GM12891 (cell line): Measurements from ENCODE around the gene CYFIP2.

ENCODE experiments used
- DNase-seq: peaks from one replicate; pipeline ENCODE4 v3.0.0; 2011; ENCODE audit warnings: low spot score; ENCODE audit not compliant: insufficient read length
- FAIRE-seq: peaks from 2 replicates; lab custom pipeline; 2011; peaks lifted over from hg19 to GRCh38; lab: Jason Lieb, UNC
- PAX5 ChIP-seq: IDR thresholded peaks from 2 replicates; pipeline ENCODE4 v1.6.1; 2011; ENCODE audit warnings: low read length, moderate library complexity, mild to moderate bottlenecking; ENCODE audit not compliant: insufficient read depth, severe bottlenecking
- POLR2A ChIP-seq: IDR thresholded peaks from 2 replicates; pipeline ENCODE4 v1.6.1; 2011; ENCODE audit warnings: low read depth, low read length, control low read depth
- POLR2AphosphoS5 ChIP-seq: IDR thresholded peaks from 2 replicates; pipeline ENCODE4 v1.6.1; 2011; ENCODE audit warnings: low read depth, low read length, control low read depth
- POU2F2 ChIP-seq: IDR thresholded peaks from 2 replicates; pipeline ENCODE4 v1.6.1; 2011; ENCODE audit warnings: low read depth, mild to moderate bottlenecking, control low read depth, low read length, moderate library complexity
- SPI1 ChIP-seq: IDR thresholded peaks from 2 replicates; pipeline ENCODE4 v1.6.1; 2011; ENCODE audit warnings: low read depth, low read length, control low read depth
- TAF1 ChIP-seq: IDR thresholded peaks from 2 replicates; pipeline ENCODE4 v1.6.1; 2011; ENCODE audit warnings: low read depth, low read length, control low read depth

Gene CYFIP2

DNA sequence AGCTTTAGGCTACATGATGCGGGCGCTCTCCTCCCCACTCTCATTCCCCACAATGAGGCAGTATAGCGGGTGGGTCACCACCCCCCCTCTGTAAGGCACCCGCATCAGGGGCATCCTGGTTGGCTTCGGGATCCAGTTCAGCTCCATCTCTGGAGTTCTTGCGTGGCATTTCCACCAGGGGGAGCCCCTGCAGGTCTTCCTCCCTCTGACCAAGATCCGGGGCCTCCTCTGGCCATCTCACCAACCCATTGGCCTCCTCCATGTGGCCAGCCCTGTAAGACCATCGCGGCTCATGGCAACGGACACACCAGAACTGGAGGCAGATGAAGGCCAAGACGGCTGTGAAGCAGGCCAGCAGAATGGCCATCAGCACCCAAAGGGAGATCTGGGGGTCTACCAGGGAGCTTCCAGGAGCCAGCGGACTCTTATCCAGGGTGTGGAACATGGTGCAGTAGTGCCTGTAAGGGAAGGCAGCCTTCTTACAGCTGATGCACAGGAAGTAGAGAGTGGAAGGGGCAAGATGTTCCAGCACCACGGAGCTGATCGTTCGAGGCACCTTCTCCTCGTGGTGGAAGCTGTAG is 77.0 kb downstream of the CYFIP2 start:
- peak; percentile 31 for DNase-seq
- TF ChIP-seq PAX5, result no peak
- TF ChIP-seq SPI1, result no peak
- TF ChIP-seq TAF1, result no peak
- TF ChIP-seq POLR2A, result no peak
- no peak for TF ChIP-seq POU2F2
- no peak for TF ChIP-seq POLR2AphosphoS5
- FAIRE-seq, result peak; percentile 63

DNA sequence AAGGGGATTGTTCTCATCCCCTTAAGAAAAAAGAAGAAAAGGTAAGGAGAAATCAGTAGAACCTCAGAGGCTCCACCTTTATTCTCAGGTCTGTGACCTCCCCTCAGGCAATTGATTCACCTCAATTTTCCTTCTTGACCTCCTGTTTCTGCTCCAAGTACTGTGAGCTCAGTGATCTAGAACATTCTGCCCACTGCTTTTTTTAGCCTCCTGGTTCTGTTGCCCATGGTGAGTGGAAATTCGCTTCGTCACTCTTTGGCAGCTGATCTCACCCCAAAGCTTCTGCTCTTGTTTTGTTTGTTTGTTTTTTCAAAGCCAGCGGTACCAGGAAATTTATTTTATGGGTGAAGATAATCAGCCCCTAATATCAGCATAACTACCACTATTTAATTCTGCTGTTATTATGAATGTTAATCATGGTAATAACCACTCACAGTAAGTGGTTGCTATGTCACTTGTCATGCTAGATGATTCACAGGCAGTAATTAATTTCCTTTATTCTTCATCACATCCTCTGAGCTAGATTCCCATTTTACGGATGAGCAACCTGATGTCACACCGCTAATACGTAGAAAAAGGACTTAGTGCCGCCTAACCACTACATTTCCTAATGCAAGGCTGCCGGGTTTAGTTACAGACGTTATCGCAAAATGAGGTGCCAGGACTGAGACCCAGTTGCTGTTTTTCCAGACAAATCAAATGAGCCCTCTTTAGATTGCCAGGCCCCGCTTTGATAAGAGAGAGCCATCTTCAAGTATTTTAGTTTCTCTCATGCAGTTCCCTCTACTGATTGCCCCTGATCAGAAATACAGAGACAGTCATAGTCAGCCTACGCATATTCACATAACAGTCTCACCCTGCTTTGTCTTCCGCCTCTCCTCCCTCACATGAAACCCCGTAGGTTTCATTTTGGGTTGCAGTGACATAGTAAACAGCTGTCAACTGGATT is 78.2 kb downstream of the CYFIP2 start:
- TF ChIP-seq POLR2AphosphoS5 (no peak), POU2F2 (no peak)
- FAIRE-seq, result no peak
- DNase-seq, result no peak

DNA sequence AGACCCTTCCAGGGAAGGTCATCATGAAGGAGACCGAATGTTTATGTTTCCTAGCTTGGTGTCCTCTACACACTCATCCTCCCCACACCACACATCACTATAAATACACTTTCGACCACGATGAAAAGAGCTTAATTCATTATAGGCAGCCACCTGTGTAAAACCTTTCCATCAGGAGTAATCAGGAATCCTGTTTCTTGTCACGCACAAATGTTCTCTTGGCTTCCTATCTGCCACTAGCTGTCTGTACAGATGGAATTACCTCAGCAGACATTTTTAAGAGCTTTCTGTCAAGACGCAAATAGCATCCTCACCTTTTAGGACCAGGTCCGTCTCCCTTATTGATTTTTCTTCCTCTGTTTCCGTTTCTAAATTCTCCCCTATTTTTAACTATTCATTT is 79.1 kb downstream of the CYFIP2 start:
- no peak for TF ChIP-seq SPI1
- no peak for TF ChIP-seq PAX5
- no peak for TF ChIP-seq POLR2AphosphoS5
- no peak for TF ChIP-seq TAF1
- TF ChIP-seq POLR2A, result no peak
- no peak for TF ChIP-seq POU2F2
- FAIRE-seq (no peak), DNase-seq (no peak)

- FAIRE-seq, result no peak
- no peak for TF ChIP-seq POLR2A
- no peak for TF ChIP-seq PAX5
- no peak for TF ChIP-seq SPI1
- TF ChIP-seq TAF1, result no peak
- no peak for TF ChIP-seq POU2F2
- TF ChIP-seq POLR2AphosphoS5, result no peak
- DNase-seq, result no peak
These were observed 79.6 kb downstream of the CYFIP2 start for GRCh38 chr5:157345485-157345884.

DNA sequence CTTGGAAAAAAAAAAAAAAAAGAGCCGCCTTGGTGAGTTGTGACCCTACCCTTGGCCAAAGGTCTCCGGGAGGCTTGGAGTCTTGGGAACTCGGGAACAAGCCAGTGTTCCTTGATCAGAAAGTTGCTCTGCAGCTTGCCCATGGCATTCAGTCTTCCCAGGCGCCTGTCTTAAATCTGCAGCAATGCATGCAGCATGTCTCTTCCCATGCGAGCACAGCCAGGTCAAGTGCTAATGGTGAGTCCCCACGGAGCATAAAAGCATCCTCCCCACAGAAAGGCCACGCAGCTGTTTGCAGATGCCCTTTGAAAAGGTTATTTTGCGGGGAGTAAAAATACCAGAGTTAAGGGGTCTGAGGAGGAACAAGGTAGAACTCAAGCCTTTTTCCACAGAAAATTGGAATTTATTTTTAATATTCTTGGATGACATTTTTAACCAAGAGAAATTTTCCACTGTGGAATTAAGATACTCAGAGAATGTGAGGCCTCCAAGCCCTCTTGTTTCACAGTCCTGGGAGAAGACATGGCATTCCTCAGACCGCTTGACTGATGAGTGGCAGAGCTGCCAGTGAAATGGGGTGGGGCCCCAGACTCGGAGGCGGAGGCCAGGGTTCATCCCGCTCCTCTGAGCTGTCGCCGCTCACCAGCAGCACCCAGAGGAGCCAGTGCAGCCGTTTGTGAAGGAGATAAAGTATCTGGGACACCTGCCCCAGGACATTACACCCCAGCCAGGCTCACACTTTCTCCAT is 81.6 kb downstream of the CYFIP2 start:
- DNase-seq (no peak), FAIRE-seq (no peak)
- TF ChIP-seq POLR2A (no peak), POLR2AphosphoS5 (no peak), SPI1 (no peak), POU2F2 (no peak), PAX5 (no peak), TAF1 (no peak)

DNA sequence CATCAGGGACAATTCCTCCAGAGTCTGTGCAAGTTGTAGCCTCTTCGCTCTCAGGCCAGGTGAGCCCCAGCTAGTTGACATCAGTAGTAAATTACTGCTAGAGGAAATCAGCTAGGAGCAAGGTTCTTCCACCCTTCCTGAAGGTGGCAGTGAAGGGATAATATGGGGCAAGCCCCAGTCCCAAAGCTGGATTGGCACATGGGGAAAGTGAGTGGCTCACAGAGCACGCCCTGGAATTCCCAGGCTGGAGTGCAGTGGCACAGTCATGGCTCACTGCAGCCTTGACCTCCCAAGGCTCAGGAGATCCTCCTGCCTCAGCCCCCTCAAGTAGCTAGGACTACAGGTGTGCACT is 82.1 kb downstream of the CYFIP2 start:
- no peak for TF ChIP-seq TAF1
- TF ChIP-seq POU2F2, result no peak
- no peak for TF ChIP-seq PAX5
- no peak for TF ChIP-seq POLR2A
- no peak for TF ChIP-seq POLR2AphosphoS5
- TF ChIP-seq SPI1, result no peak
- no peak for FAIRE-seq
- no peak for DNase-seq

DNA sequence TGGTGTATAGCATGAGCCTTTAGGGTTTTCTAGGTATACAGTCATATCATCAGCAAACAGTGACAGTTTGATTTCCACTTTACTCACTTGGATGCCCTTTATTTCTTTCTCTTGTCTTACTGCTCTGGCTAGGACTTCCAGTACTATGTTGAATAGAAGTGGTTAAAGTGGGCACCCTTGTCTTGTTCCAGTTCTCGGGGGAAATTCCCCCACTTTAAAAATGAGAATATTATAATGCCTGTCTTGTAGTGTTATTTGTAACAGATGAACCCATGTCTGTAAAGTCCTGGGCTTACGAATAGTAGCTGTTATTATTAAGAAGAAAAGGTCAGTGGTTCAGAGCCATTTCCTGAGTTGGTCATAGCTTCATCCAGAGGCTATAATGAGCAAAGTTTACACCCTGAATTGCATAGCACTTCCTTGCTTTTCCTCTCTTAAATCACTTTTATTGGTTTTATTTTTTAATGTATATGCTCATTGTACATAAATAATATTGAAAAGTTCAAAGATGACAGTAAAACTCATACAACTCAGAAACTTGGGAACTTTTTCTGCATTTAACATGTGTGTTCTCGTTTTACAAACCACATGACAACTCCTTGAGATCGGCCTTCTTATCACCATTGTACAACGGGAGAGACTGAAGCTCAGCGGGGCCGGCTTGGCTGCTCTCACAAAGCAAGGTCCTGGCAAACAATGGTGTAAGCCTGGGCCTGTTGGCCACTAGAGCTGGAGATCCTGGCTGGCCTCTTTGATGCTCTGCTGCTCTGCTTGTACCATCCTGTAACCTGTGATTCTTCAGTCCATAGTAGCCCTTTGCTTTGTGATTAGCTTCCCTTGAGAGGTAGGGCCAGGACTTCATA is 85.2 kb downstream of the CYFIP2 start:
- TF ChIP-seq POU2F2 (no peak), TAF1 (no peak), POLR2AphosphoS5 (no peak), POLR2A (no peak), PAX5 (no peak), SPI1 (no peak)
- no peak for DNase-seq
- no peak for FAIRE-seq

GRCh38 chr5:157351802-157352092 is 85.8 kb downstream of the CYFIP2 start:
- no peak for DNase-seq
- TF ChIP-seq POLR2AphosphoS5, result no peak
- no peak for TF ChIP-seq POU2F2
- TF ChIP-seq SPI1, result no peak
- FAIRE-seq, result no peak

GRCh38 chr5:157352756-157353340 is 86.9 kb downstream of the CYFIP2 start:
- DNase-seq (no peak), FAIRE-seq (no peak)
- TF ChIP-seq TAF1 (no peak), PAX5 (no peak), POLR2AphosphoS5 (no peak), POLR2A (no peak), SPI1 (no peak), POU2F2 (no peak)
